MCF 10A (cell line): Measurements from ENCODE around the gene THSD7B. TPM values are rescaled to one million over a fixed set of nuclear protein-coding genes. Genes with fewer than 3 reads are reported as not detected.
A peak's percentile ranks its signal among the peaks of the same experiment; 100 is the strongest.

Source experiments
- BruUV-seq: library from RNA; stranded (reverse); fragments of 400-500 nt; replicated peaks from 2 replicates; lab custom pipeline; 2021; lab: Mats Ljungman, UMichigan
- CTCF ChIA-PET: fragments of 300-600 bp; sonication (Branson Sonifier 250); formaldehyde crosslinking; extraction: SDS; loops from one replicate; lab custom pipeline; 2021; ENCODE audit warnings: antibody characterized with exemption, inconsistent platforms; lab: Yijun Ruan, JAX
- POLR2A ChIA-PET: fragments of 300-600, 350-650 bp; sonication (Branson Sonifier 250); formaldehyde crosslinking; extraction: SDS; loops from one replicate; lab custom pipeline; 2020; ENCODE audit warnings: antibody characterized with exemption, inconsistent platforms; lab: Yijun Ruan, JAX
- DNase-seq: peaks from one replicate; pipeline ENCODE4 v3.0.0-alpha.2; 2018; ENCODE audit not compliant: unreplicated experiment
- H3K27ac Mint-ChIP-seq: one replicate; pipeline ENCODE4 v1.8.0; 2022; ENCODE audit warnings: mild to moderate bottlenecking, low read depth, mixed read lengths; ENCODE audit not compliant: unreplicated experiment
- H3K27me3 Mint-ChIP-seq: one replicate; pipeline ENCODE4 v1.8.0; 2022; ENCODE audit warnings: mixed read lengths; ENCODE audit not compliant: insufficient read depth, unreplicated experiment
- H3K36me3 Mint-ChIP-seq: one replicate; pipeline ENCODE4 v1.8.0; 2022; ENCODE audit warnings: mild to moderate bottlenecking, moderate library complexity, mixed read lengths; ENCODE audit not compliant: insufficient read depth, unreplicated experiment
- H3K4me1 Mint-ChIP-seq: one replicate; pipeline ENCODE4 v1.8.0; 2022; ENCODE audit warnings: mixed read lengths; ENCODE audit not compliant: insufficient read depth, unreplicated experiment
- H3K4me3 Mint-ChIP-seq: one replicate; pipeline ENCODE4 v1.8.0; 2022; ENCODE audit warnings: mild to moderate bottlenecking, moderate library complexity, mixed read lengths; ENCODE audit not compliant: unreplicated experiment
- H3K9me3 Mint-ChIP-seq: one replicate; pipeline ENCODE4 v1.8.0; 2022; ENCODE audit warnings: mixed read lengths; ENCODE audit not compliant: unreplicated experiment
- intact Hi-C: fragments of 100-400 bp; cut with micrococcal nuclease; formaldehyde crosslinking; loops from 2 replicates; pipeline ENCODE4 v1.14.1; 2022
- total RNA-seq: library from RNA; stranded (reverse); gene quantifications from 2 replicates; pipeline ENCODE4 v1.2.3, GENCODE V29; 2022
- TF ChIP-seq, protein P1 (sequence below): fragments of 200-600 bp; IDR thresholded peaks from one replicate; pipeline ENCODE4 v1.8.0; 2022; ENCODE audit warnings: antibody characterized with exemption, mild to moderate bottlenecking; ENCODE audit not compliant: unreplicated experiment

Gene THSD7B
- total RNA-seq, 1 experiment from 2014 or later: not detected

DNA sequence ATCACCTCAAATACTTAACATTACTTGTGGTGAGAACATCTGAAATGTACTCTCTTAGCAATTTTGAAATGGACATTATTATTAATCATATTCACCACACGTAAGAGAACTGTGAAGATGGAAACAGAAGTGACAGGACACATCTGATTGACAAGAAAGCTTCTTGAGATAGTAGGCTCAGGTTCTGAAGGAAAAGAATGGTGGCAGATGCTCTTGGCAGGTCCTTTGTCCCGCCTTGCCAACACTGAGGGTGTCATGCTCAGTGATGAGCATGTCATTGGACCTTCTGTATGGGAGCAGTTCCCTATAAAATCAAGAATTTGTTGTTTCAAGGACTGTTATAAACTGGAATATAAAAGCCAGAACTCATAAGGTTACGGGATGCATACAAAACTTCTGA lies 428.1 kb downstream of the THSD7B start:
- intact Hi-C loops: loop anchor here (1.0 kb wide), 1 partner anchor 14 kb away; no protein-coding TSS in a partner anchor
- BruUV-seq: no TSS peak
- Mint-ChIP-seq H3K27ac (peak overlapping the region; percentile 62), H3K27me3 (no peaks in the 10 kb centered on the region), H3K36me3 (no peaks in the 10 kb centered on the region), H3K4me1 (peaks cover 22% of the 10 kb centered on the region), H3K4me3 (no peak overlapping the region), H3K9me3 (peaks cover 10% of the 10 kb centered on the region)
- ChIA-PET CTCF (interaction anchor here (0.7 to 1.1 kb wide), 2 partner anchors 12 to 21 kb away, joined by 3 read pairs; no protein-coding TSS in a partner anchor), POLR2A (interaction anchor here (1.1 kb wide), 1 partner anchor 14 kb away, joined by 5 read pairs; no protein-coding TSS in a partner anchor)
- no peak for DNase-seq
- TF ChIP-seq, protein P1, sequence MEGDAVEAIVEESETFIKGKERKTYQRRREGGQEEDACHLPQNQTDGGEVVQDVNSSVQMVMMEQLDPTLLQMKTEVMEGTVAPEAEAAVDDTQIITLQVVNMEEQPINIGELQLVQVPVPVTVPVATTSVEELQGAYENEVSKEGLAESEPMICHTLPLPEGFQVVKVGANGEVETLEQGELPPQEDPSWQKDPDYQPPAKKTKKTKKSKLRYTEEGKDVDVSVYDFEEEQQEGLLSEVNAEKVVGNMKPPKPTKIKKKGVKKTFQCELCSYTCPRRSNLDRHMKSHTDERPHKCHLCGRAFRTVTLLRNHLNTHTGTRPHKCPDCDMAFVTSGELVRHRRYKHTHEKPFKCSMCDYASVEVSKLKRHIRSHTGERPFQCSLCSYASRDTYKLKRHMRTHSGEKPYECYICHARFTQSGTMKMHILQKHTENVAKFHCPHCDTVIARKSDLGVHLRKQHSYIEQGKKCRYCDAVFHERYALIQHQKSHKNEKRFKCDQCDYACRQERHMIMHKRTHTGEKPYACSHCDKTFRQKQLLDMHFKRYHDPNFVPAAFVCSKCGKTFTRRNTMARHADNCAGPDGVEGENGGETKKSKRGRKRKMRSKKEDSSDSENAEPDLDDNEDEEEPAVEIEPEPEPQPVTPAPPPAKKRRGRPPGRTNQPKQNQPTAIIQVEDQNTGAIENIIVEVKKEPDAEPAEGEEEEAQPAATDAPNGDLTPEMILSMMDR: no peak

DNA sequence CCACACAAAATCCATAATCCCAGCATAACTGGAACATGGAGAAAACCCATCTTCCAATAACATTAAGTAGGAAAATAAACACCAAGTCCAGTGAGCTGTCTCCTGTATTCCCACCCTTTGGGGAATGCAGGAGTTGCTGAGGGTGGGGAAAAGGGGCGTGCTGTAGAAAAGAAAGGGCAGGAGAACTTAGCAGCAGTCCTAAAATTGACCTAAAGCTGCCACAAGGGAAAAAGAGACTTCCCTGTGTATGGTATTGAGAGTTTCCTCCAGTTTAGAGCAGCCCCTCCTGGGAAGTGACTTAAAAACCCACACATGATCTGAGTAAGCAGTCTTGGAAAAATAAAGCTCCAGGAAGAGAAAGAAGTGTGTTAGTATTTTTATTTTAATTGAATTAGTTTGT lies 428.8 kb downstream of the THSD7B start:
- TF ChIP-seq, protein P1: no peak
- H3K9me3 Mint-ChIP-seq: peaks cover 5% of the 10 kb centered on the region
- no peak overlapping the region for H3K27ac Mint-ChIP-seq
- no peak overlapping the region for H3K4me3 Mint-ChIP-seq
- no TSS peak for BruUV-seq
- no peak for DNase-seq
- H3K27me3 Mint-ChIP-seq: no peaks in the 10 kb centered on the region
- CTCF ChIA-PET: interaction anchor here (0.7 kb wide), 1 partner anchor 13 kb away, joined by 3 read pairs; no protein-coding TSS in a partner anchor
- POLR2A ChIA-PET: interaction anchor here (0.9 kb wide), 1 partner anchor 15 kb away, joined by 3 read pairs; no protein-coding TSS in a partner anchor
- no peaks in the 10 kb centered on the region for H3K36me3 Mint-ChIP-seq
- intact Hi-C loops: no loop called here
- peaks cover 22% of the 10 kb centered on the region for H3K4me1 Mint-ChIP-seq

DNA sequence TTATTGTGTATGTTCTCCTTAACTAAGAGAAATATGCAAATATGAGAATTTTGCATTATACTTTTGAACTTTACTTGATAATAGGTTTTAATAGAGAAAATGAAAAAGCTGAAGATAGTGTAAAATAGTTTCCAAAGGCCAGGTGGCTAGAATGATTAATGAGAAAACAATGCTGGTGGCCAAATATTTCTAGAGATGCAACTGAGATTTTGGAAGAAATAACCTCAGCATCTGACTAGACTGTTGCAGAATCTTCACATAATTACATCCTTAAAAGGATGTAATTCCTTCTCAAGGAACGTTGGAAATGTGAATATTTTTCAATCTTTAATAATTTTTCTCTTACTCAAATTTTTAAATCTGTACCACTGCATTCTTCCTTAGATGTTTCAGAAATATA lies 434.4 kb downstream of the THSD7B start:
- Mint-ChIP-seq H3K4me1 (no peaks in the 10 kb centered on the region), H3K4me3 (no peak overlapping the region), H3K36me3 (no peaks in the 10 kb centered on the region), H3K27me3 (no peaks in the 10 kb centered on the region), H3K9me3 (no peaks in the 10 kb centered on the region), H3K27ac (no peak overlapping the region)
- no TSS peak for BruUV-seq
- no peak for DNase-seq
- TF ChIP-seq, protein P1: no peak
- intact Hi-C loops: loop anchor here (5.0 kb wide), 1 partner anchor 432 kb away; the partner anchor contains the start of gene THSD7B
- POLR2A ChIA-PET: no interaction called here
- CTCF ChIA-PET: interaction anchor here (0.6 kb wide), 1 partner anchor 23 kb away, joined by 3 read pairs; no protein-coding TSS in a partner anchor

DNA sequence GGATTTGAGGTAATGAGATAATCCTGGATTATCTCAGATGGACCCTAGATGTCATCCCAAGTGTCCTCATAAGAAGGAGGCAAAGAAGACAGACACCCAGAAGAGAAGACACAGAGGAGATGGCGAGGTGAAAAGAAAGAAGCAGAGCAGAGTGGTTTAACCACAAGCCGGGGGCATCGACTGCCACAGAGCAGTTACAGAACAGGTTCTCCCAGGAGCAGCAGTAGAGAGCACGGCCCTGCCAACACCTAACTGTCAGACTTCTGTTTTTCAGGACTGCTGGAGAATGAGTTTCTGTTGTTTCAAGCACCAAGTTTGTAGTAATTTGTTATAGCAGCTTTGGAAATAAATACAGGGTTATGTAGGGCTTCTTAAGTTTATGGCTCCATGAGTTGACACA lies 437.0 kb downstream of the THSD7B start:
- intact Hi-C loops: loop anchor here (5.0 kb wide), 1 partner anchor 435 kb away; the partner anchor contains the start of gene THSD7B
- no peak for DNase-seq

More for the DNA sequence above, 437.0 kb downstream of the THSD7B start:
- Mint-ChIP-seq H3K36me3 (no peaks in the 10 kb centered on the region), H3K4me3 (no peak overlapping the region), H3K27ac (no peak overlapping the region), H3K4me1 (no peaks in the 10 kb centered on the region), H3K27me3 (no peaks in the 10 kb centered on the region), H3K9me3 (no peaks in the 10 kb centered on the region)
- TF ChIP-seq, protein P1: no peak
- POLR2A ChIA-PET: no interaction called here
- BruUV-seq: no TSS peak
- CTCF ChIA-PET: no interaction called here
